Transverse colon (tissue), 4 donors: ENCODE results near the gene HS1BP3. TPM values are rescaled to one million over a fixed set of nuclear protein-coding genes. Genes with fewer than 3 reads are reported as not detected.

ENCODE experiments used
- DNase-seq: peaks from one replicate; pipeline ENCODE4 v3.0.0-alpha.2; 2019
- H3K27ac ChIP-seq, 4 donors: fragments of 200-600 bp; sonication (generic); 2 replicates each; pipeline ENCODE4 v1.5.1; 2016 to 2018; ENCODE audit warnings: inconsistent platforms in 4 of 4
- H3K27me3 ChIP-seq: fragments of 200-600 bp; sonication (generic); 2 replicates; pipeline ENCODE4 v1.5.1; 2017; ENCODE audit warnings: inconsistent platforms
- H3K36me3 ChIP-seq, 4 donors: fragments of 200-600 bp; sonication (generic); 2 replicates each; pipeline ENCODE4 v1.5.1; 2017 to 2019; ENCODE audit warnings: inconsistent platforms in 4 of 4
- H3K4me1 ChIP-seq, 4 donors: fragments of 200-600 bp; sonication (generic); 2 replicates each; pipeline ENCODE4 v1.5.1; 2017 to 2020; ENCODE audit warnings: inconsistent platforms in 4 of 4
- H3K4me3 ChIP-seq, 4 donors: fragments of 200-600 bp; sonication (generic); 1 replicate in 1 of 4; 2 replicates in 3 of 4; pipeline versions ENCODE4 v1.5.1 to v1.6.1; 2017 to 2019; ENCODE audit warnings: inconsistent platforms in 4 of 4
- H3K9me3 ChIP-seq, 2 donors: fragments of 200-600 bp; sonication (generic); 2 replicates each; pipeline ENCODE4 v1.5.1; 2017 to 2019; ENCODE audit warnings: inconsistent platforms in 2 of 2
- EP300 ChIP-seq: sonication (generic); formaldehyde crosslinking; IDR thresholded peaks from one replicate; pipeline ENCODE4 v1.6.1; 2017; ENCODE audit warnings: antibody characterized with exemption, low read depth
- POLR2A ChIP-seq: fragments of 450-650 bp; IDR thresholded peaks from one replicate; pipeline ENCODE4 v1.6.1; 2016; ENCODE audit warnings: antibody characterized with exemption, mild to moderate bottlenecking, moderate library complexity
- POLR2AphosphoS5 ChIP-seq, 3 donors: sonication (generic); formaldehyde crosslinking; IDR thresholded peaks; one replicate each; pipeline ENCODE4 v1.6.1; 2016; ENCODE audit warnings: antibody characterized with exemption in 3 of 3
- WGBS, 2 donors: methylation state at CpG; one replicate each; pipeline ENCODE4 v1.1.5; 2018; ENCODE audit warnings: low coverage in 1 of 2; 5-methylcytosine and 5-hydroxymethylcytosine counted together
- in situ Hi-C, 4 donors: fragments of 200-750 bp; cut with MboI; loops; one replicate each; pipeline versions ENCODE4 v1.15.0 to v1.15.1; 2017; ENCODE audit warnings: low sequenced_read_pairs in 3 of 4, low pct_ligation_motif_present in 1 of 4, low pct_unique_long_range_greater_than_20kb in 1 of 4
- intact Hi-C: fragments of 100-400 bp; cut with DNase I; formaldehyde crosslinking; loops from one replicate; pipeline ENCODE4 v1.15.1; 2023; ENCODE audit warnings: low total_unique reads
- total RNA-seq, 4 donors: library from RNA; depleted of rRNA; stranded (reverse); fragments of >200 nt; gene quantifications; one replicate each; pipeline ENCODE4 v1.1.0, GENCODE V29; 2016
- TF ChIP-seq, protein P1 (sequence below), 5 experiments: fragments of 200-600 bp in 3 of 5; fragments of 450-650 bp in 2 of 5; sonication (generic) in 3 of 5; IDR thresholded peaks; 1 replicate in 2 of 5; 2 replicates in 3 of 5; pipeline ENCODE4 v1.5.1; 2016 to 2017; ENCODE audit warnings: antibody characterized with exemption in 5 of 5, inconsistent platforms in 3 of 5, mild to moderate bottlenecking in 2 of 5, moderate library complexity in 1 of 5

The HS1BP3 gene
- total RNA-seq, 4 donors from 2014 or later, result 29.5 to 44.2 (median 33.1) TPM

DNA sequence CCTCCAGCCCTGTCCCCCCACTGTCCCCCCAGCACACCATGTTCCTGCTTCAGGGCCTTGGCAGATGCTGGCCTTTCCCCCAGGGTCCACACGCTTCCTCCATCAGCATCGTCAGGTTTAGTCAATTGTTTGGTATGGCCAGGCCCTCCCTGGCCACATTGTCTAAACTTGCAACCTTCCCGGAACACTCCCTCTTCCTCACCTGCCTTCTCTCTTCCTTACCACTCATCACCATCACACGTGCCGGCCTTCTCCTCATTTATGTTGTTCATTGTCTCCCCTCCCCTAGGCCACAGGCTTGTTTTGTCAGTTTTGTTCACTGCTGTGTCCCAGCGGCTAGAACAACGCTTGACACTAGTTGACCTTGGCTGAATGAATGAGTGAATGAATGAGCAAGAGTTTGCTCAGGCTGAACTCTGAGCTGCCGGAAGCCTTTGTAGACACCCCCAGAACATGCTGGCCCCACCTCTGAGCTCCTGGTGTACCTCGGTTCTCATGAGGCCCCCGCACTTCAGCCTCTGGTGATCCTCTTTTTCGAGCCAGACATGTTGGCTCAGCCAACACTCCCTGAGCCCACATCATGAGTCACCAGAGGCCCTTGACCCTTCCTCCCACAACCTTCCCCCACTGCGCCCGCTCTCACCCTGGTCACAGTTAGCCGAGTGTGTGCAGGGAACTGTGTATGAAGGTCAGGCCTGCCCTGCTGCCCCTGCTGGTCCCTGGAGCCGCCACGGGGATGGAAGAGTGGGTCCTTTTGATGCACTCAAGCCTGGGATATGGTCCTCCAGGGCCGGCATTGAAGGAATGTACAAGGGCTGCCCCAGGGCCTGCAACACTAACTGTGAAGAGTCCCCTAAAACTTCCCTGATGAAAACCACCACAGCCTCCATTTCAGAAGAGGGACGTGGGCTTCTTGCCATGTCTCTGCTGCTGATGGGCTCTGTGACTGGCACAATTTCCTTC, 57.5 kb downstream of the HS1BP3 start:
- no peaks in the 10 kb centered on the region for H3K27me3 ChIP-seq
- DNase-seq, result peak; percentile 30
- H3K4me1 ChIP-seq, result peaks cover 10 to 38% (median 25%) of the 10 kb centered on the region in 4 donors
- intact Hi-C loops (no loop called here), in situ Hi-C loops (no loop called here)
- TF ChIP-seq, protein P1, sequence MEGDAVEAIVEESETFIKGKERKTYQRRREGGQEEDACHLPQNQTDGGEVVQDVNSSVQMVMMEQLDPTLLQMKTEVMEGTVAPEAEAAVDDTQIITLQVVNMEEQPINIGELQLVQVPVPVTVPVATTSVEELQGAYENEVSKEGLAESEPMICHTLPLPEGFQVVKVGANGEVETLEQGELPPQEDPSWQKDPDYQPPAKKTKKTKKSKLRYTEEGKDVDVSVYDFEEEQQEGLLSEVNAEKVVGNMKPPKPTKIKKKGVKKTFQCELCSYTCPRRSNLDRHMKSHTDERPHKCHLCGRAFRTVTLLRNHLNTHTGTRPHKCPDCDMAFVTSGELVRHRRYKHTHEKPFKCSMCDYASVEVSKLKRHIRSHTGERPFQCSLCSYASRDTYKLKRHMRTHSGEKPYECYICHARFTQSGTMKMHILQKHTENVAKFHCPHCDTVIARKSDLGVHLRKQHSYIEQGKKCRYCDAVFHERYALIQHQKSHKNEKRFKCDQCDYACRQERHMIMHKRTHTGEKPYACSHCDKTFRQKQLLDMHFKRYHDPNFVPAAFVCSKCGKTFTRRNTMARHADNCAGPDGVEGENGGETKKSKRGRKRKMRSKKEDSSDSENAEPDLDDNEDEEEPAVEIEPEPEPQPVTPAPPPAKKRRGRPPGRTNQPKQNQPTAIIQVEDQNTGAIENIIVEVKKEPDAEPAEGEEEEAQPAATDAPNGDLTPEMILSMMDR (IDR thresholded peaks at IDR 0.05), result no peak
- TF ChIP-seq POLR2AphosphoS5 (IDR thresholded peaks at IDR 0.05), result peak in 1 of 3 donors; percentile 26
- no peak for TF ChIP-seq POLR2A
- TF ChIP-seq EP300, result no peak
- no peak overlapping the region for H3K4me3 ChIP-seq
- no peaks in the 10 kb centered on the region for H3K36me3 ChIP-seq
- H3K9me3 ChIP-seq, result no peaks in the 10 kb centered on the region
- WGBS, 2 donors, result 78 to 100% methylated on average over 1 to 17 of the region's 18 CpGs
- H3K27ac ChIP-seq, result peak overlapping the region; percentile 11 to 51 (median 42)

DNA sequence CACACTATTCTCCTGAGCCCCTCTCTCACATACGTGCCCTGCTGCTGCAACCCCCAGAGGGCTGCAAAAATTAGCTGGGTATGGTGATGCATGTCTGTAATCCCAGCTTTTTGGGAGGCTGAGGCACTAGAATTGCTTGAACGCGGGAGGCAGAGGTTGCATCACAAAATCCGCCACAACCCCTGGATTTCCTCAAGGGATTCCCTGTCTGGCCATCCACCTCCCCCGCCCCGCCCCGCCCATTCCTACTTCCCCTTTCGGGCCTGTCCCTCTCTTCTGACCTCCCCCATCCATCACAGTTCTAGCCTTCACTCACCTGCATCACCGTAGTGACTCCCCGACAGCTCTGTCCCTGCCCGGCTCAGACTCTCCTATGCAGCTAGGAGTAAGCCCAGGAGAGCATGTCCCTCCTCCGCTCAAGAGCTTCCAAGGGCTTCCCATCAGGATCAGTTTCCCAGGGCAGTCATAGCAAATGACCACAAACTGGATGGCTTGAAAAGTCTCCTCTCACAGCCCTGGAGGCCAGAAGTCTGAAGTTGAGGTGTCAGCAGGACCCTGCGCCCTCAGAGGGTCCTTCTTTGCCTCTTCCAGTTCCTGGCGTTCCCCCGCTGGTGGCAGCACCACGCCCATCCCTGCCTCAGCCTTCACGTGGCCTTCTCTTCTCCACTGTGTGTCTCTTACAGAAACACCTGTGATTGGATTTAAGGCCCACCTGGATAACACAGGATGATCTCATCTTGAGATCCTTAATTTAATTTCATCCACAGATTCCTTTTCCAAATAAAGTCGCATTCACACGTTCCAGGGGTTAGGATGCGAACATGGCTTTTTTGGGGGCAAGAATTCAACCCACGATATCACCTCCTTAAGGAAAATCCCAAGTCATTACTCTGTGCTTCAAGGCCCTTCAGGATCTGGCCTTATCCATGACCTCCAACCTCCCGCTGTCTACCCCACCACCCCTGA, 58.5 kb downstream of the HS1BP3 start:
- DNase-seq, result peak; percentile 5
- no peak overlapping the region for H3K27ac ChIP-seq
- in situ Hi-C loops, result no loop called here
- no peaks in the 10 kb centered on the region for H3K9me3 ChIP-seq
- peaks cover 10 to 30% (median 18%) of the 10 kb centered on the region in 4 donors for H3K4me1 ChIP-seq
- H3K27me3 ChIP-seq, result no peaks in the 10 kb centered on the region
- H3K36me3 ChIP-seq, result no peaks in the 10 kb centered on the region
- TF ChIP-seq POLR2AphosphoS5 (IDR thresholded peaks at IDR 0.05), result no peak
- TF ChIP-seq, protein P1 (IDR thresholded peaks at IDR 0.05), result no peak
- no peak for TF ChIP-seq EP300
- TF ChIP-seq POLR2A, result no peak
- H3K4me3 ChIP-seq, result no peak overlapping the region
- intact Hi-C loops, result no loop called here
- WGBS, 2 donors, result 83 to 100% methylated on average over 2 to 22 of the region's 22 CpGs

DNA sequence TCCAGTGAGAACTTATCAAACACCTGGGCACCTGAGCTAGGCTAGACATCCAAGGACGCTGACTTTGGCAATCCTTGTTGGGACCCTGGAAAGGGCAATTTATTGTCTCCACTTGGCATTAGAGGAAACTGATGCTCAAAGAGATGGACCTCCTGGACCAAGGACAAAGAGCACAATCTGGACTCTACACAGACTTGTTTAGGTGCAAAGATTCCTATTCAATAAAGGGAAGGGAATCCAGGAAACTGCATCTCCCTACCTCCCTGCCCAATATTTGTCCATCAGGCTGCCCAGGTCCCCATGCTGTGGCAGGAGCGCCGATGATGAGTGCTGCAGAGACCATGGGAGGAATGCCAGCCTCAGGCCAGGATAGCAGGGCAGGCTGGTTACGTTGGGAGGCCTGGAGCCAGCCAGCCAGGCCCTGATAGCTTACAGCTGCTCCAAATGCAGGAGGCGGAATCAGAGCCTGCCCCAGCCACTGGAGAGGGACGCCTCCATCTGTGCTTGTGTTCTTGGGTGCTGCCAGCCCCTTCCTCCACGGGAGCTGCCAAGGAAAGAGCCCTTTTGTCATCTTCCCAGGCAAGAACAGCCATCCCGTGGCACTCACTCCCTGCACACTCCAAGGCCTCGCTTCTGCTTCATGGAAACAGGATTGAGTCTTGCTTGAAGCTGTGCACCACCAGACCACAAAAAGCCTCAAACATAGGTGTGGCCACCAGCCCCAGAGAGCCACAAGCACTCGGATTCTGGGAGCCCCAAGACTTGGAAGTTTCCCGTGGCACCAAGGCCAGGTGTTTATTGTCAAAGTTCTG, 60.0 kb downstream of the HS1BP3 start:
- 71 to 78% methylated on average over 3 to 11 of the region's 11 CpGs for WGBS, 2 donors
- Histone ChIP-seq H3K4me3 (no peak overlapping the region), H3K27me3 (no peaks in the 10 kb centered on the region), H3K27ac (peak overlapping the region in 1 of 4 donors; percentile 12), H3K36me3 (no peaks in the 10 kb centered on the region), H3K9me3 (no peaks in the 10 kb centered on the region), H3K4me1 (peaks cover 4 to 15% (median 5%) of the 10 kb centered on the region in 4 donors)
- peak; percentile 6 for DNase-seq
- intact Hi-C loops (no loop called here), in situ Hi-C loops (no loop called here)
- TF ChIP-seq POLR2AphosphoS5 (IDR thresholded peaks at IDR 0.05), result no peak
- TF ChIP-seq POLR2A, result no peak

DNA sequence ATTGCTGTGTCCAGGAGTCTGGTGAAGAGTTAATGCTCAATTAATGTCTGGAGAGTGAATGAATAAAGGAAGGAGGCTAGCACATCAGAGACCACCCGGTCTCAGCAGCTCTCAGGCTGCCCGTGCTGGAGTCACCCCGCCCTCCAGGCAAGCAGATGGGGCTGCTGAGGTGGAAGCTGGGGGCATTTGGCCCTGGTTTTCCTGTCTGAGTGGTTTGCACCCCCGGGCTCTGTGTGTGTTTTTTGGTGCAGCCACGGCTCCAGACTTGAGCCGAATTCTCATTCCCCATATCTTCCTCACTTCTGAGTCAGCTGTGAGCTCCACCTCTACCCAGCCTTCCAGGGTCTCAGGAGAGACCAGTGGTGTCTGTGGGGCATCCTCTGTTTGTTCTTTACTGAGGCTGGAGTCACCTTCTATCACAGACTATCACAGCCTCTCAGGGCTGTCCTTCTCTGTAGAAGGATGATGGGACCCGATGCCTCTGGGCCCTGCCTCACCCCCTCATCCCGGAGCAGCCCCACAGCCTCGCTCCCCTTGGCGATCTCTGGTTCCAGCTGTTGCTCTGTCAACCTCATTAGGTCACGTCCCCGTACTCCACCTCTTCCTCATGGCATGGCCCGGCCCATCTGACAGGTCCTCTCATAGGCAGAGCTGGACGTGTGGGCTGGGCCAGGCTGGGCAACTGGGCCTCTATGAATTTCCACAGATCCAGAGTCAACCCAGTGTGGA, 60.8 kb downstream of the HS1BP3 start:
- intact Hi-C loops, result no loop called here
- Histone ChIP-seq H3K9me3 (no peaks in the 10 kb centered on the region), H3K36me3 (no peaks in the 10 kb centered on the region), H3K27ac (peak overlapping the region in 1 of 4 donors; percentile 12), H3K27me3 (no peaks in the 10 kb centered on the region), H3K4me1 (peaks cover 0 to 7% (median 2%) of the 10 kb centered on the region in 4 donors), H3K4me3 (no peak overlapping the region)
- TF ChIP-seq, protein P1 (IDR thresholded peaks at IDR 0.05), result no peak
- no peak for TF ChIP-seq POLR2A
- TF ChIP-seq POLR2AphosphoS5 (IDR thresholded peaks at IDR 0.05), result no peak
- no peak for TF ChIP-seq EP300
- WGBS, 2 donors, result 82 to 100% methylated on average over 2 to 11 of the region's 14 CpGs
- in situ Hi-C loops, result no loop called here
- peak; percentile 5 for DNase-seq
